ENCODE measurements around the gene EPHA3.

Gene EPHA3

GRCh38 chr3:89362496-89362895 is 255.1 kb downstream of the EPHA3 start:
- no peak for DNase-seq (ENCODE audit: low spot score)
- no peak for TF ChIP-seq CTCF (IDR thresholded peaks at IDR 0.05; ENCODE audit: borderline replicate concordance, control extremely low read depth, extremely low read depth, insufficient read depth, missing control alignments)
- in situ Hi-C loops (cut with MboI; ENCODE audit: low sequenced_read_pairs, unreplicated experiment), result no loop called here

- in situ Hi-C loops (cut with MboI; ENCODE audit: low sequenced_read_pairs, unreplicated experiment), result no loop called here
- DNase-seq (ENCODE audit: low spot score), result no peak
- TF ChIP-seq CTCF (IDR thresholded peaks at IDR 0.05; ENCODE audit: borderline replicate concordance, control extremely low read depth, extremely low read depth, insufficient read depth, missing control alignments), result no peak
Measured at GRCh38 chr3:89363171-89363570, 255.8 kb downstream of the EPHA3 start.

GRCh38 chr3:89364314-89364713 is 256.9 kb downstream of the EPHA3 start:
- TF ChIP-seq CTCF (IDR thresholded peaks at IDR 0.05; ENCODE audit: borderline replicate concordance, control extremely low read depth, extremely low read depth, insufficient read depth, missing control alignments), result no peak
- DNase-seq (ENCODE audit: low spot score), result no peak
- in situ Hi-C loops (cut with MboI; ENCODE audit: low sequenced_read_pairs, unreplicated experiment), result no loop called here

- no peak for TF ChIP-seq CTCF (IDR thresholded peaks at IDR 0.05; ENCODE audit: borderline replicate concordance, control extremely low read depth, extremely low read depth, insufficient read depth, missing control alignments)
- in situ Hi-C loops (cut with MboI; ENCODE audit: low sequenced_read_pairs, unreplicated experiment), result no loop called here
- DNase-seq (ENCODE audit: low spot score), result no peak
Measured at GRCh38 chr3:89367166-89367565, 259.7 kb downstream of the EPHA3 start.

- TF ChIP-seq CTCF (IDR thresholded peaks at IDR 0.05; ENCODE audit: borderline replicate concordance, control extremely low read depth, extremely low read depth, insufficient read depth, missing control alignments), result no peak
- in situ Hi-C loops (cut with MboI; ENCODE audit: low sequenced_read_pairs, unreplicated experiment), result no loop called here
- no peak for DNase-seq (ENCODE audit: low spot score)
Measured at GRCh38 chr3:89368846-89369245, 261.4 kb downstream of the EPHA3 start.

GRCh38 chr3:89372456-89372855 is 265.0 kb downstream of the EPHA3 start:
- in situ Hi-C loops (cut with MboI; ENCODE audit: low sequenced_read_pairs, unreplicated experiment), result no loop called here
- DNase-seq (ENCODE audit: low spot score), result no peak
- no peak for TF ChIP-seq CTCF (IDR thresholded peaks at IDR 0.05; ENCODE audit: borderline replicate concordance, control extremely low read depth, extremely low read depth, insufficient read depth, missing control alignments)

GRCh38 chr3:89373434-89373833 is 266.0 kb downstream of the EPHA3 start:
- in situ Hi-C loops (cut with MboI; ENCODE audit: low sequenced_read_pairs, unreplicated experiment), result no loop called here
- no peak for TF ChIP-seq CTCF (IDR thresholded peaks at IDR 0.05; ENCODE audit: borderline replicate concordance, control extremely low read depth, extremely low read depth, insufficient read depth, missing control alignments)
- no peak for DNase-seq (ENCODE audit: low spot score)
